GM18951 (cell line): ENCODE measurements around the gene PITPNM3.
"Not testable (repeated sequence)": the region's sequence is repeated elsewhere in the genome, so short reads cannot be mapped to it uniquely, and the experiment has no call there.

Experiments used
- POLR2A ChIP-seq: IDR thresholded peaks from 4 replicates; pipeline ENCODE4 v1.6.1; 2011; ENCODE audit warnings: mild to moderate bottlenecking; ENCODE audit not compliant: insufficient read length, insufficient read depth; ENCODE audit errors: extremely low read depth
- in situ Hi-C: fragments of 300-500 bp; cut with MboI; formaldehyde crosslinking; loops from one replicate; pipeline ENCODE4 v1.12.0; 2022; ENCODE audit warnings: low sequenced_read_pairs, mixed read lengths, inconsistent platforms; ENCODE audit not compliant: unreplicated experiment

The PITPNM3 gene

DNA sequence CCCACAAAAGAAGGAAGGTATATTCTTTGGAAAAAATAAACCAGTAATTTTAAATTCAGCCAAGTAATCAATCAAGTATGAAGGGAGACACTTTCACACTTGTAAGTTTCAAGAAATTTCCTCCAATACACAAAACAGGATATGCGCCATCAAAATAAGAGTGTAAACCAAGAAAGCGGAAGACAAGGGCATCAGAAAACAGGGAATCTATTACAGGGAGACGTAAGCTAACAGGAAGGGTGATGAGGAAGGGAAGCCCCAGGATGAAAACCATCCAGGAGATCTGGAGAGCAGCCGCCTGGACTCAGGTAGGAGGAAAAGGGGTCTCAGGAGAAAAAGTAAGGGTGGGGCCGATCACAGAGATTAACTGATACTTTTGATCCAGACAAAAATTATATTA is 31.8 kb upstream of the PITPNM3 start:
- in situ Hi-C loops = no loop called here
- TF ChIP-seq POLR2A = no peak

DNA sequence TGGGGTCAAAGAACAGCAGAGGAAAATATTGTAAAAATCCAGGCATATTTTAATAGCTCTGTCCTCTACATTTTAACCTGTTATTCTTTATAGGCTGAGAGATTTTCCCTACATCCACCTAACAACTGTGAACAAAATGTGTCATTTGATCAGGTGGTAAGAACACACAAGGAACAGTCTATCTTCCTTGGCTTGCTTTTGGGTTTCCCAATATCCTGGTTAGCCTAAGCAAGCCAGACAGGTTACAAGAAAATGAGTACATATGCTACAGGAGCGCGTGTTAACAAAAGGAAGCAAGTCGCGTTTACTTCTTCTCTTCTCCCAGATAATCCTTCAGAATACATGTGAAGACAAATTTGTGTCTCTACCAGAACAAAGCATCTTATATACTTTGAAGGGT is 31.0 kb upstream of the PITPNM3 start:
- no peak for TF ChIP-seq POLR2A
- in situ Hi-C loops = no loop called here

DNA sequence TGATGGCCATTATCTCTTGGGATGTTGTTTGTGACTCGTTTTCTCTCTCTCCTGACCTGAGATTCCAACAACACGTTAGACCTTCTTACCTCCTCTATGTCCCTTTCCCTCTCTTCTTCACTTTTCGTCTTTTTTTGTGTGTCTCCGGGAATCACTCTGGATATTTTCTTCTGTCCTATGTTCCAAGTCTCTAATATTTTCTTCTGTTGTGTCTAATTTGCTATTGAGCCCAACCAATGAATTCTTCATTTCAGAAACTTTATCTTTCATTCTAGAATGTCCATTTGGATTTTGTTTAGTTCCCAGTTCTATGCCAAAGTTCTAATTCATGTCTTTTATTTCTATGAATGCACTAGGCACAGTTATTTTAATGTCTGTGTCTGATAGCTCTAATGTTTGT is 27.1 kb upstream of the PITPNM3 start:
- TF ChIP-seq POLR2A = no peak
- in situ Hi-C loops = no loop called here

DNA sequence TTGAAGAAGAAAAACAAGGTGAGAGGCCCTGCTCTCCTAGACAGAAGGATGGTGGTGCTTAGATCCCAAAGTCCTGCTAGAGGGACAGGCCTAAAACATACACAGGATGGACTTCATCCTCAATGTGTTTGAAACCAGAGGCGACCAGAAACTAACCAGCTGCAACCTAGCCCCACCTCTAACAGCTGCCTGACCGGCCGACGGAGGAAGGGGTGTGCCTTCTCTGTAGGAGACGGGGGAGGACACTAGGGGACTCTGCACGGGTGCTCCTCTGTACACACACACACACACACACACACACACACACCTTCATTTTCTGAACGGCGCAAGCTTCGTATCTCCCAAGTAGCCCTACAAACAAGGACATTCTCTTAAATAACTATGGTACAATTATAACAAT is 24.3 kb upstream of the PITPNM3 start:
- in situ Hi-C loops = no loop called here

DNA sequence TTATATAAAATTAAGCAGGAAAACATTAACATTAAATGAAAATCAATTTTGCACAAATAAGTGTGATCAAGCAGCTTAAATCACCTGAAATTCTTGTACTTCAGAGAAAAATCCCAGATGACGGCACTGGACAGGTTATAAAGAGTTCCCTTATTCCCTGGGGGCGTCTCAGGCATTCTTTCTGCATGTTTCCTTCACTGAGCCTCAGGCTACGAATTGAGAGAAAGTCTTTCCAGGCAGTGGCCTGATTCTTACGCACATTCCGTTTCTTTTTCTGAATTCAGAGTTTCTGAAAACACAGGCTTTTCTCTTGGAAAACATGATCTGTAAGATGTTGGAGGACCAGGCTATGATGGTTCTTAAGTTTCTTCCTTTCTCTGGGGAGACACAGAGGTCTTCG is 22.1 kb upstream of the PITPNM3 start:
- in situ Hi-C loops = no loop called here
- TF ChIP-seq POLR2A = no peak

More for the DNA sequence above, 24.3 kb upstream of the PITPNM3 start:
- TF ChIP-seq POLR2A = no peak

DNA sequence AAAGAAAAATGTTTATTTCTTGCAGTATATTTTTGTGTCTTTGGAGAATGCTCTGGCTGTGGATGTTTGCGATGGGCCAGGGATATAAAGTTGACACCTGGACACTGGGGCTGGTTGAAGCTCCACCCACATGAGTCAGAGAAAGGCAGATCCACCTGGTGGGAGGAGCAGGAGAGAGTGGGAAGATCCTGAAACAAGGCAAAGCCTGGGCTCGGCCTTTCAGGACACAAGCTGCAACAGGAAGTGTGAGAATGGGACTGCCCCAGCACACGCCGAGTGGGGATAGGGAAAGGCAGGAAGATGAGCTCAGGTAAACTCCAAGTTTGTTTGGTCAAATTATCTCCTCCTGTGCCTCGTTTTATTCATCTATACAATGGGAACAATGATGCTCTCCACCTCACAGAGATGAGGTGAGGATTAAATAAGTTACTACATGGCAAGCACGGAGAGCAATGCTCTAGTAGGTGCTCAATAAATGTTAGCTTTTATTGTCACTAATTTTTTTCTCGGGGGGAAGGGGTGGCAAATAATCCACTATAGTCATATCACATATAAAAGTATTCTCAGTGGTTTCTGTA is 21.4 kb upstream of the PITPNM3 start:
- in situ Hi-C loops = no loop called here
- no peak for TF ChIP-seq POLR2A

- in situ Hi-C loops = no loop called here
- TF ChIP-seq POLR2A = no peak
Observed at GRCh38 chr17:6576038-6576785, 19.9 kb upstream of the PITPNM3 start.

- in situ Hi-C loops = no loop called here
Observed at GRCh38 chr17:6575596-6575988, 19.2 kb upstream of the PITPNM3 start.

DNA sequence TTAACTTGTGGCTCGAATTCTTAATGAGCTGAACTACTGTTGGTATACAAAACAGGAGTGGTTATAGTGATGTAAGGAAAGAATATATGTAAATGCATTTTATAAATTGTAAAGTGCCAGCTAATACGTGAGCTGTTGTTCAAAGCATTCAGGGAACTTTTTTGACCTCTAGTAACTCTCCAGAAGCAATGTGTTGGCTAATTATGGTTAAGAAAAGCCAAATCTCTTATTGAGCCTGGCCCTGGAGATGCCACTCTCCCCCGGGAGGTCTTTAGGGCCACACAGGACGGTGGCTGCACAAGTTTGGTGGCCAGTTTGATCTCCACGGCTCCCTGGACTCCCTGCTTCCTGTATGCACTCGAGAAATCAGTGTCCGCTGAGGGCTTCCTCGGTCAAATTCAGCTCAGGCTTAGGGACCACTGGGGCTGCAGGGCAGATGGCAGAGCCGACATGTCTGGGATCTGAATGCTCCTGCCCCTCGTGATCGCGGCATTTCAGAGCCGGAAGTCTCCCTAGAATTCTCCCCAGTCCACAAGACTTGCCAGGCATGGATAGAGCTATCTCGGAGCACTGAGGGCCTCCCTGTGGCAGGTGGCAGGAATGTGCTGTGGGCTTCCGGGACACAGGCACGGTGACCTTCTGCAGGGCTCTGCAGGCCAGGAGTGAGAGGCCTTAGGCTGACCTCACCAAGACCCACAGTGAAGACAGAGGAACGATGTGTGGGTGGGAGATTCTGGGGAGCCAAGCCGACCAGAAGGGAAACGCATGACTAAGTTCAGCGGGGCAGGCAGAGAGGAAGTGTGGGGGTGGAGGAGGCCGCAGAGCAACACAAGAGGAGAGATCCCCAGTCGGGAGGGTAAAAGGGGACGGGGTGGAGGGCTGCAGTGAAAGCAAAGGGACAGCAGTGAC is 18.6 kb upstream of the PITPNM3 start:
- TF ChIP-seq POLR2A = no peak
- in situ Hi-C loops = no loop called here

More at GRCh38 chr17:6575596-6575988, 19.2 kb upstream of the PITPNM3 start:
- TF ChIP-seq POLR2A = no peak

DNA sequence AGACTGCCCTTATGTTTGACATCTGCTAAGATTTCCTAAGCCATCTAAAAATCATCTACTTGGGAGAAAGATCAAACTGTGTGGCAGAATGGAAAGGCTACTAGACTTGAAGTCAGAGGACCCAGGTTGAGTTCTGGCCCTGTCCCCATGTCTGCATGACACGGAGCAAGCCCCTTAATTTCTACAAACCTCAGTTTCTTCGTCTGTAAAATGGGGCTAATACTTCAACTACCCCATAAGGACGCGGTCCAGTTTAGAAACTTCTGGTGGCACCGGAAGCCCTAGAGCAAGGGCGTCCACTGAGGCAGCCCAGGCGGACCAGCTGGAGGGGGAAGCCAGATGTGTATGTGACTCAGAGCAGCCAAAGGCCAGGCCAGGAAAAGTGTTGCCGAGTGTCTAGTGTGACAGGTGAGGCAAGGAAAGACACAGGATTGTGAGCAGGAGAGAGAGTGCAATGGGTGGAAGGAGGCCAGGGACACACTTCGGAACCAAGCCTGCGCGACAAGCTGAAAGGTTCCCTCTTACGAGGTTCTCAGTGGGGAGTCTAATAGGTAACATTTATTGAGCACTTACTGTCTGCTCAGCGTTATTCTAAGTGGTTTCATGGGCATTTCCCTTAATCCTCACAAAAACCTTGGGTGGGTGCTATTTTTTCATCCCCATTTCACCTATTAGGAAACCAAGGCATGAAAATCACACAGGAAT is 17.8 kb upstream of the PITPNM3 start:
- in situ Hi-C loops = no loop called here
- TF ChIP-seq POLR2A = no peak

- in situ Hi-C loops = not testable (repeated sequence)
Observed at GRCh38 chr17:6573495-6573894, 17.1 kb upstream of the PITPNM3 start.

DNA sequence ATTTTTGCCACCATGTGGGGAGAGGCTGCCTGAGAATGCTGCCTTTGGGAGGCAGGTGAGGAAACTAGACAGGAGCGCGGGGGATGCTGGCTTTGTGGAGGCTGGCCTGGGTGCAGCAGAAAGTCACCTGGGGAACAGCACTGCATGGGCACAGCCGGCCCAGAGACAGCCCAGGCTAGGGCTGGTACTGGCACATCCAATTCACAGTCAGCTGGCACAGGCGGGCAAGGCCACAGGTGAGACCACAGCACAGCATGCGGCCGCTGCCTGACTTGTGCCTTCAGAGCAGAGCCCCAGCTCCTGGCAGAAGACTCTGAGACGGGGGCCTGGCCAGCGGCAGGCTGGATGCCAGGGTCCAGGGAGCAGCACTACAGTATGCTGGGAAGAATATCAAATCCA is 16.6 kb upstream of the PITPNM3 start:
- TF ChIP-seq POLR2A = no peak
- in situ Hi-C loops = no loop called here

- no peak for TF ChIP-seq POLR2A
- in situ Hi-C loops = no loop called here
Observed at GRCh38 chr17:6571452-6571781, 15.1 kb upstream of the PITPNM3 start.
